GM21786 (cell line): ENCODE results near the gene SF3B4.

ENCODE experiments used
- ATAC-seq: cut with Tn5 transposase; IDR thresholded peaks from one replicate; pipeline ENCODE4 v1.9.1; 2021; ENCODE audit not compliant: unreplicated experiment

Gene SF3B4

DNA sequence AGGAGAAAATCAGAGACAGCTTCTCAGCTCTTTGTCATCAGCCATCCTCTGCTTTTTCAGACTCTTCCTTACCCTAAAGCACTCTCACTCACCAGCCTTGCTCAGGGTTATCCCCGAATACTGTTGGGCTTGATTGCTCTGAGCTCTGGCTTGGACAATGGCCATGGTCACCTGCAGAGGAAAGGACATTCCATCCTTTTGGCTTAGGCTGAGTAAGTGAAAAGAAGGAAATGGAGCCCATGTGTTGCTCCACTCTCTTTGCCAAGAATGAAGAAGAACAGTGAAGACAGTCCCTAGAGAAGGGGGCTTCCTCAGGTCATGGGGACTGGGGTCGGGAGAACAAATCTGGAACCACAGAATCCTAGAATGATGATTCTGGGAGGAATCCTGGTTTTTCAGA, 6.8 kb upstream of the SF3B4 start:
- no peak for ATAC-seq

DNA sequence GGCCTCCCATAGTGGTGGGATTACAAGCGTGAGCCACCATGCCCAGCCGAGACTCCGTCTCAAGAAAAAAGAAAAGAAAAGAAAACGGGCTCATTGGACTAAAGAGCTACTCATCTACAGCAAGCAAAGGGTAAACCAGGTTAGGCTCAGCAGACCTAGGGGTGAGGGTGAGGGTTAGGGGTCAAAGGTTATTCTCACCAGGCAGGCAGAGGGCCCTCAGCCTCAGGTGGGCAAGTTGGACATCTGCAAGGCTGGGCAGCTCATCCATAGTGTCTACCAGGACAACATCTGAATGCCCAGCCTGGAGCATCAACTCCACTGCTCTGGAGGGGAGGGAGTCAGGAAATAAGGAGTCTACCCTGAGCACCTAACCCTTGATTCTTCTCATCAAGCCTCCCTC, 5.6 kb upstream of the SF3B4 start:
- no peak for ATAC-seq

DNA sequence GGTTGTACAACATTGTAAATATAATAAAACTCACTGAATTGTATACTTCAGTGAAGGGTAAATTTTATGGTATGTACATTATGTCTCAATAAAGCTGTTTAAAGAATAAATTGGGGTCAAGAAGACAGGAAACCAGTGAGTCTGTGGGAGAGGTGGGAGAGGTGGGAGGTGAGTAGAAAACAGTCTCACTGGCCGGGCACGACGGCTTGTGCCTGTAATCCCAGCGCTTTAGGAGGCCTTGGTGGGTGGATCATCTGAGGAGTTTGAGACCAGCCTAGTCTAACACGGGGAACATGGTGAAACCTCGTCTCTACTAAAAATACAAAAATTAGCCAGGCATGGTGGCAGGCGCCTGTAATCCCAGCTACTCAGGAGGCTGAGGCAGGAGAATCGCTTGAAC, 4.9 kb upstream of the SF3B4 start:
- no peak for ATAC-seq

DNA sequence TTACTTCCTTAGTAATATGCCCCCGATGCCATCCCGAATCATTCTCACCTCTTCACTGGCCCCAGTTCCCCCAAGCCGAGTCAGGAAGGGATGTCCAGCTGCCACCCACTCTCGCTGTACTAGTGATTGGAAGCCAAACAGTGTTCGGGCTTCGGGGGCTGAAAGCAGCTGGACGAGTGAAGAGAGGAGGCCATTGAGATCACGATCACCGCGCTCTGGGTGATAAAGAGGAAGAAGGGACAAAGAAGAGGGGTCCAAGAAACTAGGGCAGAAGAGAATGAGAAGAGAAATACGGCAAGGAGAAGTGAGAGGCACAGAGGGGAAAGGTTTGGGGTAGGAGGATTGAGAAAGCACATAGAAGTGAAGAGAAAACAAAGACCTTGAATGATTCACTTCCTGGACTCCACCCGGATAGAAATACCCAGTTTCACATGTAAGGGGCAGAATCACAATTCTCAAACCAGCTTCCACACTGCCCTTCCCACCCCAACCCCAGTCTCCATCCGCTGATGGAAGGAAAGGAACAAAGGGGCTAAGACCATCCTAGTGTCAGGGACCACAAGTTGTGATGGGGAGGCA, 3.7 kb upstream of the SF3B4 start:
- ATAC-seq = no peak

DNA sequence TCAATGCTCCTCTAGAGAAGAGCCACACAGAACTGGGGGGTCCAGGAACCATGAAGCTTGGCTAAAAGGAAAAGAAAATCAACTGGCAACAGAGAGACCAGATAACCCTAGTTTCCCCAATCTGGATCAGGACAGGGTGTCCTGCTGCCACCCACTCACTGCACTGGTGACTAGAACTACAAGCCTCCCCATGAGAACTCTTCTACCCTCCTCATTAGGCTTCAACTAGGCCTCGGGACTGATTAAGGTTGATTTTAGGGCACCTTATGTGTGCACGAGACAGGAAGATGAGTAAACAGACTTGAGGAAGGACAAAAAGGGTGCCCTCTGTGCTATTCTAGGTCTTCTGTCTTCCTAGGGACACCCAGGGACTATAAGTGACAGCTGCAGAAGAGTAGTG, 2.3 kb upstream of the SF3B4 start:
- ATAC-seq = no peak

DNA sequence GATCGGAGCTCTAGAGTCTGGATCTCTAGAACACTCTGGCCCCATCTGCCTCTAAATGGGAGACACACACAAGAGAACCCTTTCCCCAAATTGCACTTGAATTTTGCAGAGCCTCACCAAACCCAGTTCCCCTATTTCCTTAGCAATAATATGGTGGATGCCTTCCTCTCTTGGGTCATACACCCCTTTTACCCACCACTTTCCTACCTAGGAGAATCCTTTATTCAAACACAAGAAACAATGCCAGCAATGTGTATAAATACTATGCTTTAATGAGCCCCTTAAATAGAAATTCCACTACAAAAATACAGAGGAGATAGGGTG, 760 bp upstream of the SF3B4 start:
- no peak for ATAC-seq

DNA sequence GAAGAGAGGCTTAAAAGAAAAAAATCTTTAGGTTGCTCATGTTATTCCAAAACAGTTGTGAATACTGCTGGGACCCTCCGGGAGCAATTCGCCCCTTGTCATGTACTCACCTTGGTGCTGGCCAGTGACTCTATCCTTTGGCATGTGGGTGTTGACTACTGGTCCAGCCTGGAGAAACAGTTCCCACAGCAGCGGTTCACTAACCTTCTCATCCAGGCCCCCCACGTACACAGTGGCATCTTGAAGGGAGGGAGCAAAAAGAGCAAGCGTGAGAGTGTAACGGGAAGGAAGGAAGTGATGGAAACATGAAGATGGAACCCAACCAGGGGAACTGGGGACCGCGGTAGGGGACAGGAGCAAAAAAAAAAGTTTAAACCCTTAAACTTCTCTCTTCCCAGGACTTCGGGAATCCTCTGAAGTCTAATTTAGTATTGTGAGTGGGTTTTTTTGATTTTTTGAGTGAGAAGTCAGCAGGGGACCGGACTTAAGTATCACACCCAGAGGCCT, 494 bp downstream of the SF3B4 start:
- ATAC-seq = no peak

DNA sequence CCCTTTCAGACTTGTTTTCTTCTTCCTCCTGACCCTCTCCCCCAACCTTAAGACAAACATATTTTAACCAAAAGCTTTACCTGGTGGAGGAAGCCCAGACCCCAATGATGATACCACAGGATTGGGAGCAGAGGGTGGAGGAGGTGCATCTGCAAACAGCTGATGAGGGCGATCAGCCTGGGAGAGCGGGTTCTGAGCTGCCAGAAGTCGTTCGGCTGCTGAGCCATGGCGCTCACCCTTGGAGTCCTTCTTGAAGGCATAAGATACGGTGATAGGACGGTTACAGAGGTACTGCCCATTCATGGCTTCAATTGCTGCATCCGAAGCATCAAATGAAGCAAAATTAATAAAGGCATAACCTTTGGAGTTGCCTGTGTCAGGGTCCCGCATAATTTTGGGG, 1.3 kb downstream of the SF3B4 start:
- ATAC-seq = no peak

DNA sequence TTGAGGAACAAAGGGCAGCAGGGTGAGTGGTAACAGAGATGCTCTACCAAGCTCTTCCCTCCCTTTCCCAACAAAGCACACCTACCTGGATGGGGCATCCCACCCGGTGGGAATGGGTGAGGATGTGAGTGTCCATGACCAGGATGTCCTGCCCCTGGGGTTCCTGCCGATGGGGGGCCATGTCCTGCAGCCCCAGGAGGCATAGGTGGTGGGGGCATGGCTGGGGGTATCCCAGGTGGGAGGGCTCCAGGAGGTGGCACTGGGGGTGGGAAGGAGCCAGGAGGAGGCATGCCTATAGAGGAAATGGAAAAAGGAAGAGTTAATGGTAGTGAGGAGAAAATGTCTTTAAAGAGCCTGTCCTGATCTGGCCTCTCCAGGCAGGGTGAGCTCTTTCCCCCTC, 1.9 kb downstream of the SF3B4 start:
- no peak for ATAC-seq

DNA sequence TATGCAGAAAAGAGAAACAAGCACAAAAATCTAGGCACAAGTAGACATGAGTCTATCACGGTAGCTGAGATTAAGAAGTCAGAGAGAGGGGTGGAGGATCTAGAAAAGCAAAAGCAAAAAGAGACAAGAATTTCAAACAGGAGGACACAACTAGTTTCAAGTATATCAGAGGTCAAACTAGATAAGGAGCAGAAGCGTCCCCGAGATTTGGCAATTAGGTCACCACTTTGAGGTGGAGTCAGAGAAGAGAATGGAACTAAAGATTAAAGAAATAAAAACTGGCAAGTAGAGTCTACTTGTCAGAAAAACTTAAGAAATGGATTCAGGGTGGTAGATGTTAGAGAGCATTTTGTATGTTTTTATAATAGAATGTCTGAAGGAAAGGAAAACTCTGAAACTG, 2.3 kb downstream of the SF3B4 start:
- no peak for ATAC-seq

DNA sequence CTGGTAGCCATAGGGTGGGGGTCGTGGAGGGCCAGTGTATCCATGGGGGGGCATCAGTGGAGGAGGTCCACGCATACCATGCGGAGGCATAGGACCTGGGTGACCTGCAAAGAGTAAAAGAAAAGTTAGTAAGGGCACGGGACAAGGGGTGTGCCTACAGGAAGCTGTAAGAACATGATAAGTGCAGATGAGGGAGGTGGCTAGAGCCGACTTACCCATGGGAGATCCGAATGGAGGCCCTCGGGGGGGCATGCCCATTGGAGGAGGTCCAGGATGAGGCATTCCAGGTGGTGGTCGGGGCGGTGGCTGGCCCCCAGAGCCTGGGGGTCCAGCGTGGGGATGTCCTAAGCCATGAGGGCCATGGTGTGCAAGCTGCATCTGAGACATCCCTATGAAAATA, 4.0 kb downstream of the SF3B4 start:
- no peak for ATAC-seq

DNA sequence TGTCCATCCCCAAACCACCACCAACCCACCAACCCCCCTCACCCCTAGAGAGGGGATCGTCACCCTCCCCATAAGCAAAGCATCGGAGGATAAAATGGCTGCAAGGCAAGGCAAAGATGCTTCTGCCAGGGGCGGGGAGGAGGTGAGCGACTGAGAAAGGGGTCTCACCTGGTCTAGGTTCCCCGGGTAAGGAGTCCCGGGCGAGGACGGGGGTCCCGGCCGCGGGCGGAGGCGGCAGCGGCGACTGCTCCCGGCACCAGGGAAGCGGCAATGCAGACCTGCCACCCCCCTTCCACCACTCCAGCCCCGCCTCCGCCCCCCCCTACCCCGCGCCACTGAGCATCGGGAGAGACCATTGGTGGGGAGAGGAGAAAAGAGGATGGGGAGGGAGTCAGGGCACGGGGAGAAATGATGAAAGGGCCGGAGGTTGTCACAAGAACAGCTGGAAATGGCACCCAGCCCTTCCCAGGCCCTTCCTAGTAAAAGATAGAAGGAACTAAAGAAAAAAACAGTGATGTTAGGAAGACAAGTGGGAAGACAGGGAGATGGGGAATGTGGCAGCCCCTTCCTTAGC, 9.9 kb downstream of the SF3B4 start, which contains the start of gene SV2A:
TSS of gene SV2A (minus strand) at position 274 of the 574 bp plus-strand sequence. CDS start 4,004 bp downstream, outside the sequence.
- ATAC-seq = no peak

DNA sequence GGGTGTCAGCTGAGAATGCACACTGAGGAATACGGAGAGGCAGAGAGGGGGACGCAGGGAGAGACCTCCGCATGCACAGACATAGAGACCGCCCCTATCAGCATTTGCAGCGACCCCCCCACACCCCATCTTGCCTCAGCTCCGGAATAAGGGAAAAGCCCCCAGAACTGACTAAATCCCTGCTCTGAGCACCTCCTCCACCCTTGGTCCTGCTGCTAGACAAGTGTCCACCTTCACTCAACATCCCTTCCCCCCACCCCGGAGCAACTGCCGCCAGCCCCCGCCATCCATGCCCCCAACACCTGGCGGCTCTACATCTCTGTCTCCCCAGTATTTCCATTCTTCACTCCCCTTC, 10.7 kb downstream of the SF3B4 start:
- no peak for ATAC-seq

DNA sequence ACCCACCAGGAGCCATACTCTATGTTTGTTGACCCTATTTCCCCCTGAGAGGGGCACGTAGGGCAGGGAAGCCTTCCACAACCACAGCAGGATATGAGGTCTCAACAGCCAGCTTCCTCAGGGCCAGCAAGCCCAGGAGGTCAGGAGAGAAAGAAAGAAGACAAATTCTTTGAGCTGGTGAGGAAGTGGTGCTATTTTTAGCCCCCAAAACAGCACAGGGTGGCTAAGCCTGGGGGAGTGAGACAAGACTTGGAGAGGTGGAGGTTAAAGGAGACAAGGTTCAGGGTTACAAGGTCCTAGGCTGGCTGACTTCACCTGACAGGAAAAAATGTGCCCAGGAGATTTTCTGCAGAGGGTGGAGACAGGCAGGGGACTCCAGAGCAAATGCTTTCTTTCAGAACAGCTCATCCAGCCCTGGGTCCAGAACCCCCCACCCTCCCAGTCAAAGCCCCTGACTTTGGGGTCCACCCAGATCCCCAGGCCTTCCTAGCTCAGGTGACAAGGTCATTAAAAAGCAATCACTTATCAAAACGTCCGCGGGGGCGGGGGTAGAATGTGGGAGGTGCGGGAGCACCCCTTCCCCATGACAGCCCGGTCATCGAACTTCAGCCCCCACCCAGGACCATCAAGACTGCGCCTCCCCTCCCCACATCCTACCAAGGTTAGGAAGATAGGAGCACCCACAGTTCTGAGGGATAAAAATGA, 11.3 kb downstream of the SF3B4 start:
- no peak for ATAC-seq

DNA sequence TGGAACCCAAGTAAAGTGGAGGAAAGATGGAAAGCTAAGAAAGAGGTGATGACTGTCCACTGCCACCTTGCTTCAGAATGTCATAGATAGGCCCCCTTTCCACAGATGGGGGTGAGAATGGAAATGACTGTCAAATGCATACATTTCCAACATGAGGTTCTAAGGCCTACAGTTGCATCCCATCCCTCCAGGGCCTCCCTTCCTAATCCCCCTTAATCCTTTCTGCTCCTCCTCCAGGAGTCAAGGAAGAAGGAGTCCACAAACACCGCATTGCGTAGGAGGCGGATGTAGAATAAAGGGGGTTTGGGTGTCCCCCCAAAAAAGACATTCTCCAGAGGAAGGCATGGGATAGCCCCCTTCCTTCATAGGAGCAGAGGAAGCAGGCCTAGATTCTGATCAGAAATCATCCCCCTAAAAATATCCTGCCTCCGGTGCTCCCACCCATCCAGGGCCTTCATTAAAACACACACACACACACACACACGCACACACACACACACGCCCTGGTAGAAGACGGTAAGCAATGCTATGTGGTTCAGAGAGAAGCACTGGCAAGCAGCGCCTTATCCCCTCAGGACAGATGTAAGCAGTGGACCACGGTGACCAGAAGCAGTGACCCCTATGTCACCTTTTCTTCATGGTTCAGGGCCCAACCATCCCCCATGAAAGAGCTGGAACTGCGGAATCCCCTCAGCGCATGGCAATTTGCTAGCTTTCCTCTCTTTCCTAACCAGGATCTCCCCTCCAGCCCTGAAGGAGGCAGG, 12.0 kb downstream of the SF3B4 start:
- ATAC-seq = no peak

DNA sequence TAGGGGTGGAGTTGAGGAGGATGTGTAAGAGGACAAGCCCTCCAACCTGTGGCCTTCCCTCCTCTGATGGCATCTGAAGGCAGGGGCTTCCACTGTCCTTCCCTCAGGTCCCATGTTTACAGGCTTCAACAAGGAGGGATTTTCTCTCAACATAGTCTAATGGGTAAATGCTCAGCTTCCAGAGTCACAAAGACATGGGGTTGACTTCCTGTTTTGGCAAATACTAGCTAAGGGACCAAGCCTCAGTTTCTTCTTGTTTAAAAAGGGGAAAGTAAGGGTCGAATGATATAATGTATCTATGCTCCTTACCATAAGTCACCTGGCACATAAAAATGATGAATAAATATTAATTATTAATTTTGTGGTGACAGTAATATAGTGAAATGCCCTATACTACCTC, 13.1 kb downstream of the SF3B4 start:
- ATAC-seq = no peak

DNA sequence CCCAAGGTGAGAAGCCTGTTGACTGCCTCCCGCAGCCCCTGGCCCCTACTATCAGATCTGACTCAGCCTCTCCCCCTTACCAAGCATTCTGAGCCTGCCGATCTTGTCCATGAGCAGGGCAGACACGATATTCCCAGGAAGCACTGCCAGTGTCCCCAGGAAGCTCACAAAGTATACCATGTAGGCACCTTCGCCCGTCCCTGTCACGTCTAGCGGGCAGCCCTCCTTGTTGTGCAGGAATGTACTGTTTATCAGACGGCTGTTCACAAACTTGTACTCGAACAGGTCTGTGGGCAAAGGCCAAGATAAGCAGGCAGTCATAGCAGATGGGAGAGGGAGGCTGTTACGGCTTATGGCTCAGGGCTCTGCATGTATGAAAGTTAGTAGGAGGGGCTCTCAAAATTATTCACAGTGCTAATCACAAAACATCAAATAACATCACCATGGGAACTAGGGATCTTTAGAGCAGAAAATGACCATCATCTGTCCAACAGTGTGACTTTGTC, 21.0 kb downstream of the SF3B4 start:
- no peak for ATAC-seq

DNA sequence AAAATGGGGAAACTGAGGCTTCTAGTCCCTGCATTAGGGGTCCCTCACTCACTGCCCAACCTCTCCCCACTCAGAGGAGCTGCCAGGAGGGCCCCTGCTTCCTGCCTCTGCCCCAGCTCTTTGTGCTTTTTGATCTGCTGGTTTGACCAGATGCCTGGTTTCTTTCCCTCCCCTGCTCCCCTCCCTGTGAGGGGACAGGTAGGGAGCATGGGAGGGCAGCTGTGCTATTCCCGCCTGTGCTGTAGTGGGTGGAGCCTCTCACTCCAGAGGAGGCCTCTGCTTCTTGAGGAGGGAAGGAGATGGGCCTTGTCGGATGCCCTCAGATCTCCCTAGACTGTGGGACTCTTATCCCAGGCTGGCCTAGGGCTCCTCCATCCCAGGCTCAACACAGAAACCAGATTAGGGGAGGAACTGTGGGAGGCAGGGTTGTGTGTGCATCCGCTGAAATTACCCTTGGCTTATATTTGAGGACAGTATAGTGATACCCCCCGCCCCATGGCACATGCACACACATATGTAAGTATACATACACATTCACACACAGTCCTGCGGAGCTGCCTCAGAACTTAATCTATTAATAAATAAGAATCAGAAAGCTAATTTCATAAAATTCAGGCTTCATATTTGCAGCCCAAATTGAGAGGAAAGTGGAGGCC, 23.6 kb downstream of the SF3B4 start:
- no peak for ATAC-seq

DNA sequence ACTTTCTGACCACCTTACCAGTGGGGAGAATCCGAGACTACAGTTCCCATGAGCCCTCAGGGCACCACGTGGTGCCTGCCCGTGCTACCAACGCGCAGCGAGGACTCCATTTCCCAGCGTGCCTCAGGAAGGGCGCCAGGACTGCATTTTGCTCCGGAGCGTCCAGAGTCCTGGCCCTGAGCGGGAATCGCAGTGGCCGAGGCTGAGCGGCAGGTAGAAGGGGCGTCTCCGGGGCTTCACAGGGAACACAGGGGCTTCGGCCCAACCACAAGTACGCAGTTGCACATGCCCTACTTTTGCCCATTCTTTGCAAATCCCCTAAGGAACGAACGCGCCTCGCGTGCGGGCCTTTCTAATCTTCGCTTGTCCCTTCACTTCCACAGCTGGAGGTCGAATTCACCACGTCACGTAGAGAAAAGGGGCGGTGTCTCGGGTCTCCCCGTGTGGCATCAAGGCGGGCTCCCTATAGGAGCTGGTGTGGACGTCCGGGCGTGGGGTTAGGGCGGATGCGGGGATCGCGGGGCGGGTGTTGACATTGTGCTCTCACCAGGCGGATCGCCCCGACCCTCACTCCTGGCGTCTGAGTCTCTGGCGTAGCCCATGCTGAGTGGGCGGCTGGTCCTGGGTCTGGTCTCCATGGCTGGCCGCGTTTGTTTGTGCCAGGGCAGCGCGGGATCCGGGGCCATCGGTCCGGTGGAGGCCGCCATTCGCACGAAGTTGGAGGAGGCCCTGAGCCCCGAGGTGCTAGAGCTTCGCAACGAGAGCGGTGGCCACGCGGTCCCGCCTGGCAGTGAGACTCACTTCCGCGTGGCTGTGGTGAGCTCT, 27.9 kb downstream of the SF3B4 start, which contains the start of gene BOLA1:
TSS of gene BOLA1 (plus strand) at position 109 of the 825 bp plus-strand sequence. CDS start at position 601, 492 bp downstream.
- peak; percentile 95 for ATAC-seq

DNA sequence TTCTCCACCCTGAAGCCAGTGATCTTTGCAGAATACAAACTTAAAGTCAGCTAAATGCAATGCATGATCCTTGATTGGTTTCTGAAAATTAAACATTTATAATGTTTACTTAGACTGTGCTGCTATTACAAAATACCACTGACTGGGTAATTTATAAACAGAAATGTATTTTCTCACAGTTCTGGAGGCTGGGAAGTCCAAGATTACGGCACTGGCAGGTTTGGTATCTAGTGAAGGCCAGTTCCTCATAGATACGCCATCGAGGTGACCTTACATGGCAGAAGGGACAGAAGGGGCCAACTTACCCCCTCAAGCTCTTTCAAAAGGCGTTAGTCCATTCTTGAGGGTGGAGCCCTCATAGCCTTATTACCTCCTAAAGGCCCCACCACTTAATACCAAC, 31.0 kb downstream of the SF3B4 start:
- ATAC-seq = no peak
